NCI-H146 treated with DMSO at 0.1 percent for 48 hours (cell line): Measurements from ENCODE around the gene NXNL2.

ENCODE experiments used
- DNase-seq: peaks from one replicate; lab custom pipeline; 2025; ENCODE audit not compliant: unreplicated experiment; lab: John Stamatoyannopoulos, UW

The NXNL2 gene

GRCh38 chr9:88534456-88535225, at the start of gene NXNL2:
Gene NXNL2 (plus strand): TSS chr9:88535178. CDS start chr9:88535435, 257 bp downstream.
- DNase-seq = no peak

DNA sequence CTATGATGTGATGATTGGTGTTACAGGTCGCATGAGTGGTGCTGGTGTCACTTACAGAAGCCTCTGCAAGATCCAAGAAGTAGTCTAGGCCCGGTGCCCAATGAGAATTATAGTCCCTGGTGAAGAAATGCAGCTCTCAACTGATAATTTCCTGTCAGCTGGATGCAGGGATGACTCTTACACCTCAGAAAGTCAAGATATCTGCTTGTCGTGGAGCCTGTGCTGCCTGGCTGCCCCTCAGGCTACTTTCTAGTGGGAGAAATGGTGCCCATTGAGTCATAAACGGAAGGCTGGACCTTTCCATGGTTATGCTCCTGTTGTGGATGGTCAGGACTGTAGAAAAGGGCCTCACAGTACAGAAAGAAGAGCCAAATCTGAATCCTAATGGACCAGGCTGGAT, 46.8 kb upstream of the NXNL2 start:
- DNase-seq = no peak

DNA sequence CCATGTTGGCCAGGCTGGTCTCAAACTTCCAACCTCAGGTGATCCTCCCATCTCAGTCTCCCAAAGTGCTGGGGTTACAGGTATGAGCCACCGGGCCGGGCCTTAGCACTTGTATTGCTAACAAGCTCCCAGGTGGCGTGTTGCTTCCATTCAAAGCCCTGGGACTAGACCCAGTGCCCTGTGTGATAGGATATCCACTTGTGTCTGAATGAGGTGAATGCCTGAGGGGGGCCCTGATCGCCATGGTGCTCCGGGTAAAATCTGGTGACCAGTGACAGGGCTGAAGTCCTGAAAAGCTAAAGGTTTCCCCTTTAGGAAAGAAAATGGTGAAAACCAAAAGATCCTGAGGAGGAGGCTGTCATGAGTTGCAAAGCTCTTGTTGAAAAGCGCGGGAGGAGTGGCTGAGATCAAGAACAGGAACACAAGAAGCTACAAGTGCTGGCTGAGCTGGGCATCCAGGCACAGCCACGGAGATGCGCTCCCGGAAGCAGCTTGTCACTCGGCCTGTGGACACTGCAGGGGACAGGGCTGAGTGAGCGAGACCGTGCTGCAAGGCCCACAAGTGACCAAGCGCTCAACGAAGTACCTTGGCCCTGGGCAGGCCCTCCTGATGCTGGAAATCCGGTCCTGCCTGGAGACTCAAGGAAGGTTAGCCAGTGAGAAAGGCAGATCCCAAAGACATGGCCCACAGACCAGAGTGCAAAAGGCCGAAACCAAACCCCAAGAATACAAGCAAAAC, 39.8 kb upstream of the NXNL2 start:
- DNase-seq = no peak

DNA sequence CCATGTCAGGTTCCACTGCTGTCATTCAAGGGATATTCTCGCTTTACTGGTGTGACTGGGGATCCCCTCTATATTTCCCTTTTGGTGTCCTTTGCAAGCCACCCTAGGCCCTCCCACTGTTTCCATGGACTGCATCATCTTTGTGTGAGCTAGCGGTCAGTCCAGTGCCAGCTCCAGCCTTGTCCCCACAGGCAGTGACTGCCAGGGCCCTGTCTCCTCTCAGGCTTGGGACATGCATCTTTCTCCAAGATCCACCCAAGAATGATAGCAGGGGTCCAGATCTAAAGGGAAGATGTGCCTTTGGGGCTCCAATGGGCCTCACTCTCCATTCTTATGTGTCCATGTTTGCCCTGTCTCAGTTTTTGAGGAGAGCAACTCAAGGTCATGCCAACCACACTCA, 37.8 kb upstream of the NXNL2 start:
- no peak for DNase-seq

DNA sequence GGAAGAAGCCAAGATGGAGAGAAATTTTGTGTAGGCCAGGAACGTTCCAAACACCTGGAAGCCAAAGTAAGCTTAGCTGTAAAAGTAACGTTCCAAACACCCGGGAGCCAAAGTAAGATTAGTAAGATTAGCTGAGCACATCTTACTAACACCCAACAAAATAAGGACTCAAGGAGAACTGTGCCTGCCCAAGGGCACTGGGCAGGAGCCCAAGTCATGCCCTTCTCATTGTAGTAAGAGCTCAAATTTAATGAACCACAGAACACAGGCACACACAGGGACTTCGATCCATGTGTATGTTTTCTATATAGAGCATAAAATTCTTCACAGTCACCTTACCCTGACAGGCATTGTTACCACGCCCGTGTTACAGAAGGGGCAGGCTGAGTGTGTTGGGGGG, 36.1 kb upstream of the NXNL2 start:
- no peak for DNase-seq

DNA sequence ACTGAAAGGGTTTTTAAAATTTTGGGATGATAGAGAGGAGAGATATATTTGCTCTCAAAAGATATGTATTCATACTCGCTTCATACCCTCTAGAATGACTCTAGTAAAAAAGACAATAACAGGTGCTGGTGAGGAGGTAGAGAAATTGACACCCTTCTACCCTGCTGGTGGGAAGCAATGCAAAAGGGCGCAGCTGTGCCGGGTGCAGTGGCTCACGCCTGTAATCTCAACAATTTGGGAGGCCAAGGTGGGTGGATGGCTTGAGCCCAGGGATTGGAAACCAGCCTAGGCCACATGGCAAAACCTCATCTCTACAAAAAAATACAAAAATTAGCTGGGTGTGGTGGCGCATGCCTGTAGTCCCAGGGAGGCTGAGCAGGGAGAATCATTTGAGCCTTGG, 33.9 kb upstream of the NXNL2 start:
- no peak for DNase-seq

DNA sequence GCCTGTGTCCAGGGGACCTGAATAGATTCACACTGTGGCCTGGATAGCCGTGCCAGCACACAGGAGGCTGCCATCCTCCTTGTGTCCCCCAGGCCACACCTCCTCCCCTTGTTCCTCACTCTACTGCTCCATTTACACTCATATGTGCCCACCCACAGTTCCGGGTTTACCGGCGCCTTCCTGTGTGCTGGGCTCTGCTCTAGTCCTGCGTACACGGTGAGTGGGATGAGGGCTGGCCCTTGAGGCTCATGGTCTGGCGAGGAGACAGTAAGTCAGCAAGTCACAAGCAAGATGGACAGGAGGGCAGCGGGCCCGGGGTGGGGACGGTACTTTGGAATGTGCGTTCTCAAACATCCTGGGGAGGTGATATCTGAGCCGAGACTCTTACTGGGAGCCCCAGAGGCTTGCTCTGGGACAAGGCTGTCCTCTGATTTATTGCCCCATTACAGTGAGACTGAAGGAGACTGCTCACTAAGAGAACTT, 32.4 kb upstream of the NXNL2 start:
- no peak for DNase-seq

DNA sequence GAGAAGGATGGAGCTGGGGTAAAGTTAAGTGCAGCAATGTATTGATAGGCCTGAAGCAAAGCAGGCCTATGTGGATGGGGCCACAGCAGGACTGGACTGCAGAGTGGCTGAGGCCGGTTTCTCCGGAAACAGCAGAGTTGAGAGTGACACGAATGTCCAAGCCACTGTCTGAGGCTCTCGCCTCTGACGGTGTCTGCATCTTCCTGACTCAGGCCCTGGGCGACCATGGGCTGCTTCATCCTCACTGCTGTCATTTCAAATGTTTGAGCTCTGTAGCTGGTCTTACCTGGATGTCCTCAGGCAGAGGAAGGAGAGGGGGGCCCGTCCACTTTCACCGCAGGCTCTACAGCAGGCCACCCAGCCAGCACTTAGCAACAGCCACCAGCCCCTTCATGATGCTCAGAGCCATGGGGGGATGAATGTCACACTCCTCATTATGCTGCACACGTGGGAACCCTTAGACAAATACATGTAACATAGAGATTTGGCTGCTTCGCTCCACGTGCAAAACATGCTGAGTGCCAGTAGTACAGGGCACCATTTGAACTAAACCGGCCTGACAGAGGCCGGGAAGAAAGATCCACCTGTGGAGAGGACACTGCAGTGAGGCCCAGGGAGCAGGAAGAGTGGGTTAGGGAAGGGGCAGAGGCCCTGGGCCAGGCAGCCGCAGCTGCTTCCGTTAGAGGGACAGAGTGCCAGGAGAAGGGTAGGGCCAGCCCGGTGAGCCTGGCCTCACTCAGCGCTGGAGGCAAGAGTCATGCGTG, 31.7 kb upstream of the NXNL2 start:
- no peak for DNase-seq

- DNase-seq = no peak
Observed at GRCh38 chr9:88503845-88504764, 30.9 kb upstream of the NXNL2 start.

DNA sequence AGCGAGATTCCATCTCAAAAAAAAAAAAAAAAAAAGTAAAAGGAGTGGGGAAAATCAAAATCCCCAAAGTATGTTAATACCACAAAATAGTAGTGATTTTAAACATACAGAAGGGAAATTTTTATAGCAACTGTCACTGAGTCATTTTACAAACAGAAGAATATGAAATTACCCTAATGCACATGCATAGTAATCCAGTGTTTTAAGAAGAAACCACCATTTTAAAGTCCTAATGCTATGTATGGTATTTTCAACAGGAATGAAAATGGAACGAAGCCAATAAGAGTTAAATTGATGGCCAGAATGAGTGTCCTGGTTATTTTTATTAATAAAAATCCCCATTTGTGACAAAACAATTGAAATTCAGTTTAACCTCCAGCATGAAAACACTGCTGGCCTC, 26.7 kb upstream of the NXNL2 start:
- no peak for DNase-seq

DNA sequence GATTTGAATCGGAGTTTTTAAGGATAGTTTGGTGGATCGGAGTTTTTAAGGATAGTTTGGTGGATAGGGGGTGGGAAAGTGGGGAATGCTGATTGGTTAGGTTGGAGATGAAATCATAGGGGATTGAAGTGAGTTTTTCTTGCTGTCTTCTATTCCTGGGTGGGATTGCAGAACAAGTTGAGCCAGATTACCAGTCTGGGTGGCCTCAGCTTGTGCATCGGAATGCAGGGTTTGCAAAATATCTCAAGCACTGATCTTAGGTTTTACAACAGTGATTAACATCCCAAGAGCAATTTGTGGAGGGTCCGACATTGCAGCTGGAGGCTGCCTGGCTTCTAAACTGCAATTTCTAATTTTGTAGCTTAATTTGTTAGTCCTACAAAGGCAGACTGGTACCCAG, 23.1 kb upstream of the NXNL2 start:
- DNase-seq = no peak

DNA sequence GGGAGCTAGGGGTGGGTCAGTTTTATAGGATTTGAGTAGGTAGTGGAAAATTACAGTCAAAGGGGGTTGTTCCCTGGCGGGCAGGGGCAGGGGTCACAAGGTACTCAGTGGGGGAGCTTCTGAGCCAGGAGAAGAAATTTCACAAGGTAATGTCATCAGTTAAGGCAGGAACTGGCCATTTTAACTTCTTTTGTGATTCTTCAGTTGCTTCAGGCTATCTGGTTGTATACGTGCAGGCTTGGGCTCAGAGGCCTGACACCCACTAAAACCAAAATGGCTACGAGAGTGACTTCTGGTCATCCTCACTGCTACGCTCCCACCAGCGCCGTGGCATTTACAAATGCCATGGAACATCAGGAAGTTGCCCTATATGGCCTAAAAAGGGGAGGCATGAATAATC, 20.7 kb upstream of the NXNL2 start:
- no peak for DNase-seq

DNA sequence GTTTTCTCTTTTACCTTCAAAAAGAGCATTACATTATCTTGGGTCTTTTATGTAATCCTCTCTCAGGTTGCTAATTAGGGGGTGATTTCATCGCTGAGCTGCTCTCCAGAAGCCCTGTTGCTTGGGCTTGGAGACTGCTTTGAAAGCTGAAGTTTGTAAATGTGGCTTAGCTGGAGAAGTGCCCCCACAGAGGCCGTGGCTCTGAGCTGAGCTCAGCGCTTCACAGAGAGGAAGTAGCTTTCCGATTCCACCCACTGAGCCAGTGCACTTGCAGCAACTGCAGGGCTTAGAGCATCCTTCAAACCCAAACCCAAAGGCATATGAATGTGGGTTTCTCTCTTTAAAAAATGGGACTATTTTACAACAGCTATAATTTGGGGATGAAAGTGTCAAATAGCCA, 13.7 kb upstream of the NXNL2 start:
- DNase-seq = no peak

- no peak for DNase-seq
Observed at GRCh38 chr9:88522360-88522759, 12.6 kb upstream of the NXNL2 start.

DNA sequence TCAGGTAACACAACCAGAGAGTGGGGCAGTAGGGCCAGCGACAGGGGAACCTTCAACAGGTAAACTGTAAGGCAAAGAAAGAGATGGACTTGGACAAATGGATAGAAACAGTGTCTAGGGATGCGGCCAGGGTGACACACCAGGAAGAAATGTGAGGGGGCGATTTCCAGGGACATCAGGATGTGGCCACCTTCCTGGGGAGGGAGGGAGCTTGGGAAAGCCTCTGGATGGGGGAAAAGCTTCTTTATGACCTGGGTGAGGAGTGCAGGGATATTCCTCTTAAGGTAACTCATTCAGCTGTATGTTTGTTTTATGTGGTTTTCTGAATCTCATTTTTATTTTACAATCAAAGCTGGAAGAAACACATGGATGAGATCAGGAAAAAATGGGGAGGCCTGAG, 11.9 kb upstream of the NXNL2 start:
- no peak for DNase-seq

DNA sequence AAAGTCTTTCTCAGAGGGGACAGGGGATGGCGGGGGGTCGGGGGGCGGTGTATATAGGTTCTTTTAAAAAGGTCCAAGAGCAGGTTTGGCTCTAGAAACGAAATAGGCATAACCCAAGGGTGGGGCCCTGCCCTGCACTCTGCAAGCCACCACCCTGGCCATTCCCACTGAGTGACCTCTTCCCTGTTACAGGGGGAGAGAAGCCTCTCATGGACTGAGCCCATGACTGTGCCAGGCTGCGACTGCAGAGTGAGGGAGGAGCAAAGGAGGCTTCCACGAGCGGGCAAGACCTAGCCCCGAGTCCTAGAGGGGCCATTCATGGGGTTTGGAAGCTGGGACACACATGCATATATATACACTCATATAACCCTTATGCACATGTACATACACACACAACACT, 10.1 kb upstream of the NXNL2 start:
- no peak for DNase-seq

DNA sequence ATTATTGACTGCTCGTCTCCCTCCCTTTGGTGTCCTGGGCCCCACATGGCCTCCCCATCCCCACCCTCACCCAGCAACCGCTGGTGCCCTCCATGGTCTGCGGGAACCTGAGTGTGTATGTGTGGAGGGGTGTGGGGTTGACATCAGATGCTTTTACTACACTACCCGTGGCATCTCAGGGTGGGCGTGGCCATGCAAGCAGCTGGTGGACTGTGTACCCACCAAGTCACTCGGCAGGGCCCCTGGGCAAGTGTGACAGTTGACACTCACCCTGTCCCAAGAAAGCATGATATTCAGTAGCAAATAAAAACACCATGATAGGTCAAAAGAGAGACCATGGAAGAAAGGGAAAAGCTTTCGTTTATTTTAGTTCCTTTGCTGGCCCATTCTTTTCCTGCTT, 7.4 kb upstream of the NXNL2 start:
- no peak for DNase-seq

DNA sequence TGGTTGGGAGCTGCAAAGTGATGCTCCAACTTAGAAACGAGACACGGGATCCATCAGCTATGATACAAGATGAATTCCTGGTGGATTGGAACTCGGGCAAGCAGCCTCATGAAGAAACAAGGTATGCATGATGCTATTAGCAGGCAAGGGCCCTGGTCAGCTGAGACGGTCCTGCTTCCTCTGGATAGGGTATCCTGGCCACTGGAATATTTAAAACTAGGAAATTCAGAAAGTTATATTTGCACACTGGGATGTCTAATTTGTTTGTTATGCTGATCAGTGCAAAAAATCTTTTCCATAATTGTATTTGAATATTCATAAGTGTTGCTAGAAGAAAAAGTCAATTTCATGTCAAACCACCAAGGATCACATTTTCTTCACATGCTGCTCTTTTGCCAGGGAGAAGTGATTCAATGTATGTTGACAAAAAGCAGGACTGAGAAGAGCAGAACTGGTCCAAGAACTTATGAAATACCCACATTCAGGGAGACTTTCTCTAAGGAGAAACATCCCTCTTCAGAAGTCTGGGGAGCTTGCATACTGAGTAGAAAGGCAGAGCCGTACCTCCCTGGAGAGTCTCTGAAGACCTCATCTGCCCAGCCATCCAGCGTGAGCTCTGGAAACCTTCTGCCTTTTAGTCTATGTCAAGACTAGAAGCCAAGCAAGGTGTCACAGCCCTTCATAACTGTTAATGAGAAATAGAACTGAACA, 6.7 kb upstream of the NXNL2 start:
- DNase-seq = no peak

DNA sequence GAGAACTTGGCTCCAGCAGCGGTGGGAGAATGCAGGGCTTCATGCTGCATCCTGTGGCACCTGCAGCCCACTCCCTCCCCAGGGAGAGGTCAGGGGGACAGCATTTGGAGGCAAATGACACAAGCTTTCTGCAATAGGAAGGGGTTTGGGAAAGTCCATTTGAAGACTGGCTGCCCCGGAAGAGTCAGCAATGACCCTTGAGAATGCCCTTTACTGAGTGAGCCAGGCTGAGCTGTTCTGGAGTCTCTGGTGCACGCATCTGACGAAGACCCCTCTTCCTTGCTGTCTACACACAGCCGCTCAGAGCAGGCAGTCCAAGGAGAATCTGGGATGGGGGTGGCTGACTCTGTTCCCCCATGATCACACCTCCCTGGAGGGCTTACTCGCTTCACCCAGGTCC, 5.5 kb upstream of the NXNL2 start:
- DNase-seq = no peak

DNA sequence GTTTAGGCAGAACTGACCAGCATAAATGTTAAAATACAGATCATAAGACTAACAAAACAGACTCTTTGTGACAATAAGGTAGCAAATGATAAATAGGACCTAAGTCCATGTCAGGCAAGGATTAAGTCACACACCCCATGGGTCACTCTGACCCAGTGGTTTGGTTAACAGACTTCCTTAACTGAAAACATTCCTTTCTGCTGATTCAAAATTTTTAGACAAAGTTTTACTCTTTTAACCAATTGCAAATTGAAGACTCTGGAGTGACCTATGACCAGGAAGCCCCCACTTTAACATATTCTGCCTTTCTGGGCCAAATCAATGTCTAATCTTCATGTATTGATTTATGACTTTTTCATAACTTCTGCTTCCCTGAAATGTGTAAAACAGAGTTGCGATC, 4.9 kb upstream of the NXNL2 start:
- no peak for DNase-seq
